Loucy (cell line): ENCODE results near the gene NXN.

Source experiments
- H2AFZ ChIP-seq: fragments of 200-600 bp; sonication (generic); 2 replicates; pipeline ENCODE4 v1.6.0; 2016; ENCODE audit warnings: antibody characterized with exemption, mild to moderate bottlenecking, low read length, moderate library complexity
- H3F3A ChIP-seq: fragments of 200-600 bp; 2 replicates; pipeline ENCODE4 v1.6.0; 2016; ENCODE audit warnings: antibody characterized with exemption, low read depth, mild to moderate bottlenecking
- H3K27me3 ChIP-seq: fragments of 200-600 bp; sonication (generic); 2 replicates; pipeline ENCODE4 v1.6.1; 2014; ENCODE audit warnings: low read length, mild to moderate bottlenecking; ENCODE audit not compliant: insufficient read depth, poor library complexity, severe bottlenecking
- H3K36me3 ChIP-seq: fragments of 200-600 bp; sonication (generic); 2 replicates; pipeline ENCODE4 v1.6.1; 2016; ENCODE audit warnings: low read length; ENCODE audit not compliant: insufficient read depth
- H3K4me1 ChIP-seq: fragments of 200-600 bp; sonication (generic); 2 replicates; pipeline ENCODE4 v1.5.1; 2014; ENCODE audit warnings: low read length, mild to moderate bottlenecking; ENCODE audit not compliant: insufficient read depth, poor library complexity, severe bottlenecking
- H3K4me2 ChIP-seq: fragments of 200-600 bp; sonication (generic); 2 replicates; pipeline ENCODE4 v1.6.0; 2014; ENCODE audit warnings: antibody characterized with exemption, low read length, low read depth, mild to moderate bottlenecking; ENCODE audit not compliant: poor library complexity, severe bottlenecking
- H3K4me3 ChIP-seq: fragments of 200-600 bp; sonication (generic); 2 replicates; pipeline ENCODE4 v1.5.1; 2014; ENCODE audit warnings: low read length, mild to moderate bottlenecking, mixed read lengths; ENCODE audit not compliant: poor library complexity, severe bottlenecking
- H3K79me2 ChIP-seq: fragments of 200-600 bp; sonication (generic); 2 replicates; pipeline ENCODE4 v1.6.1; 2014; ENCODE audit warnings: low read length; ENCODE audit not compliant: insufficient read depth
- H3K9ac ChIP-seq: fragments of 200-600 bp; sonication (generic); 2 replicates; pipeline ENCODE4 v1.6.0; 2014; ENCODE audit warnings: mild to moderate bottlenecking, low read depth, low read length, moderate library complexity; ENCODE audit not compliant: poor library complexity, severe bottlenecking
- H3K9me2 ChIP-seq: fragments of 200-600 bp; sonication (generic); replicated peaks from 2 replicates; pipeline ENCODE4 v1.6.1; 2016; ENCODE audit warnings: low read depth, low read length, mixed read lengths
- H3K9me3 ChIP-seq: fragments of 200-600 bp; sonication (generic); 2 replicates; pipeline ENCODE4 v1.6.1; 2014; ENCODE audit warnings: mild to moderate bottlenecking, antibody characterized with exemption, low read length, low read depth; ENCODE audit not compliant: insufficient read depth
- H4K20me1 ChIP-seq: fragments of 200-600 bp; sonication (generic); 2 replicates; pipeline ENCODE4 v1.6.0; 2014; ENCODE audit warnings: antibody characterized with exemption, low read length, mild to moderate bottlenecking; ENCODE audit not compliant: insufficient read depth, poor library complexity, severe bottlenecking
- CTCF ChIP-seq: fragments of 200-600 bp; sonication (generic); conservative IDR thresholded peaks from 2 replicates; pipeline ENCODE4 v1.5.1; 2014; ENCODE audit warnings: mild to moderate bottlenecking, antibody characterized with exemption, low read length
- EZH2phosphoT487 ChIP-seq: fragments of 200-600 bp; IDR thresholded peaks from 2 replicates; pipeline ENCODE4 v1.6.1; 2018; ENCODE audit warnings: antibody characterized with exemption, mild to moderate bottlenecking, moderate library complexity, borderline replicate concordance

NXN gene

GRCh38 chr17:798246-798645 lies 181.3 kb downstream of the NXN start:
- Histone ChIP-seq H2AFZ (no peak overlapping the region), H3K9me3 (no peaks in the 10 kb centered on the region; the same call in 1 of the 2 replicates), H3K79me2 (no peaks in the 10 kb centered on the region), H3K4me3 (no peak overlapping the region), H3K9ac (no peak overlapping the region), H3K4me2 (no peak overlapping the region), H3K9me2 (no peaks in the 10 kb centered on the region), H4K20me1 (no peaks in the 10 kb centered on the region), H3K36me3 (no peaks in the 10 kb centered on the region), H3F3A (no peaks in the 10 kb centered on the region), H3K27me3 (no peaks in the 10 kb centered on the region), H3K4me1 (no peaks in the 10 kb centered on the region)
- TF ChIP-seq EZH2phosphoT487 (no peak), CTCF (no peak)

GRCh38 chr17:797236-797840 lies 182.2 kb downstream of the NXN start:
- Histone ChIP-seq H3F3A (no peaks in the 10 kb centered on the region), H3K27me3 (no peaks in the 10 kb centered on the region), H3K9ac (no peak overlapping the region), H4K20me1 (no peaks in the 10 kb centered on the region), H3K36me3 (peaks cover 2% of the 10 kb centered on the region; the same call in 1 of the 2 replicates), H3K4me1 (no peaks in the 10 kb centered on the region), H2AFZ (no peak overlapping the region), H3K79me2 (no peaks in the 10 kb centered on the region), H3K9me2 (no peaks in the 10 kb centered on the region), H3K4me3 (no peak overlapping the region), H3K9me3 (no peaks in the 10 kb centered on the region; the same call in 1 of the 2 replicates), H3K4me2 (no peak overlapping the region)
- TF ChIP-seq EZH2phosphoT487 (no peak), CTCF (no peak)

- H3K27me3 ChIP-seq, result no peaks in the 10 kb centered on the region
- no peaks in the 10 kb centered on the region; the same call in 1 of the 2 replicates for H3K9me3 ChIP-seq
- H3F3A ChIP-seq, result no peaks in the 10 kb centered on the region
- TF ChIP-seq EZH2phosphoT487 (no peak), CTCF (no peak)
- no peak overlapping the region for H3K4me3 ChIP-seq
- H3K36me3 ChIP-seq, result peaks cover 5% of the 10 kb centered on the region; the same call in 1 of the 2 replicates
- H3K4me2 ChIP-seq, result no peak overlapping the region
- no peaks in the 10 kb centered on the region for H4K20me1 ChIP-seq
- H2AFZ ChIP-seq, result no peak overlapping the region
- no peaks in the 10 kb centered on the region for H3K79me2 ChIP-seq
- H3K9me2 ChIP-seq, result no peaks in the 10 kb centered on the region
- no peak overlapping the region for H3K9ac ChIP-seq
- H3K4me1 ChIP-seq, result no peaks in the 10 kb centered on the region
These were observed 183.0 kb downstream of the NXN start for GRCh38 chr17:796609-797008.
